GM12891 (cell line): ENCODE measurements around the gene PASK.

Experiments
- DNase-seq: peaks from one replicate; pipeline ENCODE4 v3.0.0; 2011; ENCODE audit warnings: low spot score; ENCODE audit not compliant: insufficient read length
- FAIRE-seq: peaks from 2 replicates; lab custom pipeline; 2011; peaks lifted over from hg19 to GRCh38; lab: Jason Lieb, UNC
- PAX5 ChIP-seq: IDR thresholded peaks from 2 replicates; pipeline ENCODE4 v1.6.1; 2011; ENCODE audit warnings: low read length, moderate library complexity, mild to moderate bottlenecking; ENCODE audit not compliant: insufficient read depth, severe bottlenecking
- POLR2A ChIP-seq: IDR thresholded peaks from 2 replicates; pipeline ENCODE4 v1.6.1; 2011; ENCODE audit warnings: low read depth, low read length, control low read depth
- POLR2AphosphoS5 ChIP-seq: IDR thresholded peaks from 2 replicates; pipeline ENCODE4 v1.6.1; 2011; ENCODE audit warnings: low read depth, low read length, control low read depth
- POU2F2 ChIP-seq: IDR thresholded peaks from 2 replicates; pipeline ENCODE4 v1.6.1; 2011; ENCODE audit warnings: low read depth, mild to moderate bottlenecking, control low read depth, low read length, moderate library complexity
- SPI1 ChIP-seq: IDR thresholded peaks from 2 replicates; pipeline ENCODE4 v1.6.1; 2011; ENCODE audit warnings: low read depth, low read length, control low read depth
- TAF1 ChIP-seq: IDR thresholded peaks from 2 replicates; pipeline ENCODE4 v1.6.1; 2011; ENCODE audit warnings: low read depth, low read length, control low read depth

PASK gene

GRCh38 chr2:241074065-241074818 is 75.0 kb downstream of the PASK start:
- FAIRE-seq, result no peak
- TF ChIP-seq POU2F2 (no peak), POLR2AphosphoS5 (no peak), TAF1 (no peak), POLR2A (no peak)
- no peak for DNase-seq

GRCh38 chr2:241073166-241074064 is 75.9 kb downstream of the PASK start:
- no peak for FAIRE-seq
- no peak for DNase-seq
- TF ChIP-seq POLR2AphosphoS5, result no peak
- no peak for TF ChIP-seq POLR2A
- TF ChIP-seq SPI1, result no peak
- TF ChIP-seq POU2F2, result no peak
- no peak for TF ChIP-seq PAX5
- no peak for TF ChIP-seq TAF1

GRCh38 chr2:241072553-241073165 is 76.6 kb downstream of the PASK start:
- FAIRE-seq (no peak), DNase-seq (no peak)
- TF ChIP-seq TAF1 (no peak), POLR2AphosphoS5 (no peak), SPI1 (no peak), POU2F2 (no peak), POLR2A (no peak), PAX5 (no peak)

GRCh38 chr2:241072151-241072550 is 77.1 kb downstream of the PASK start:
- DNase-seq (no peak), FAIRE-seq (no peak)
- TF ChIP-seq SPI1 (no peak), POLR2A (no peak), TAF1 (no peak), POLR2AphosphoS5 (no peak), PAX5 (no peak), POU2F2 (no peak)

GRCh38 chr2:241071677-241072111 is 77.6 kb downstream of the PASK start:
- FAIRE-seq, result no peak

GRCh38 chr2:241070811-241071676 is 78.2 kb downstream of the PASK start:
- FAIRE-seq, result no peak
- DNase-seq, result no peak
- TF ChIP-seq PAX5 (no peak), POU2F2 (no peak), POLR2AphosphoS5 (no peak), POLR2A (no peak), SPI1 (no peak), TAF1 (no peak)

More at GRCh38 chr2:241071677-241072111, 77.6 kb downstream of the PASK start:
- TF ChIP-seq SPI1, result no peak
- no peak for TF ChIP-seq POLR2A
- no peak for TF ChIP-seq PAX5
- no peak for TF ChIP-seq POLR2AphosphoS5
- TF ChIP-seq POU2F2, result no peak
- TF ChIP-seq TAF1, result no peak
- no peak for DNase-seq

GRCh38 chr2:241070361-241070760 is 78.9 kb downstream of the PASK start:
- TF ChIP-seq POLR2AphosphoS5 (no peak), TAF1 (no peak), POU2F2 (no peak), POLR2A (no peak), PAX5 (no peak), SPI1 (no peak)
- DNase-seq (no peak), FAIRE-seq (no peak)

- FAIRE-seq (no peak), DNase-seq (no peak)
- no peak for TF ChIP-seq POLR2AphosphoS5
- no peak for TF ChIP-seq TAF1
- no peak for TF ChIP-seq SPI1
- no peak for TF ChIP-seq POLR2A
Observed at GRCh38 chr2:241069821-241070281, 79.4 kb downstream of the PASK start.
